ENCODE measurements around the gene RPRD1A.
"Not testable (repeated sequence)": the region's sequence is repeated elsewhere in the genome, so short reads cannot be mapped to it uniquely, and the experiment has no call there.

The RPRD1A gene

DNA sequence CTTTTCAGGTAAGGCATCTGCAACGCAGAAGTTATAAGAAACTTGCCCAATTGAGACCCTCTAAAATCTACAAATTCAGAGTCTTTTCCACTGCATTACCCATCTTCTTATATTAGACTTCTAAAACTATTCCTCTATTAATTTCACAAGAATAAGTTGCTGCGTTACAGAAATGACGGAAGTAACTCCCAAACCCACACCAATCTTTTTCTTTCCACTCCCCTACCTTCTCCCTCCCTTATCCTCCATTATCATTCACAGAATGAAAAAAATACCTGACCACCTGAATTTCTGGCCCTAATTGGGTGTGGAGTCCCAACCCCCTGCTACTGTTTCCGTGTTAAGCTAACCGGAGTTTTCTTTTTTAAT lies 689 bp downstream of the RPRD1A start:
- Histone ChIP-seq H3K27me3 (ENCODE audit: insufficient read depth, poor library complexity, severe bottlenecking) (no peaks in the 10 kb centered on the region), H3K27ac (replicated peaks) (peak overlapping the region; percentile 90), H3K4me3 (replicated peaks; ENCODE audit: insufficient read depth, low read length) (peak overlapping the region; percentile 97)
- no peak for DNase-seq (ENCODE audit: low read depth in 1 of 2, low spot score in 1 of 2)
- no peak for TF ChIP-seq POLR2AphosphoS5 (IDR thresholded peaks at IDR 0.05; ENCODE audit: low read depth)
- no peak for TF ChIP-seq CTCF (IDR thresholded peaks at IDR 0.05; ENCODE audit: insufficient read depth, low read length)
- TF ChIP-seq GABPA (IDR thresholded peaks at IDR 0.05; ENCODE audit: low read depth), result no peak
- TF ChIP-seq, protein P1, sequence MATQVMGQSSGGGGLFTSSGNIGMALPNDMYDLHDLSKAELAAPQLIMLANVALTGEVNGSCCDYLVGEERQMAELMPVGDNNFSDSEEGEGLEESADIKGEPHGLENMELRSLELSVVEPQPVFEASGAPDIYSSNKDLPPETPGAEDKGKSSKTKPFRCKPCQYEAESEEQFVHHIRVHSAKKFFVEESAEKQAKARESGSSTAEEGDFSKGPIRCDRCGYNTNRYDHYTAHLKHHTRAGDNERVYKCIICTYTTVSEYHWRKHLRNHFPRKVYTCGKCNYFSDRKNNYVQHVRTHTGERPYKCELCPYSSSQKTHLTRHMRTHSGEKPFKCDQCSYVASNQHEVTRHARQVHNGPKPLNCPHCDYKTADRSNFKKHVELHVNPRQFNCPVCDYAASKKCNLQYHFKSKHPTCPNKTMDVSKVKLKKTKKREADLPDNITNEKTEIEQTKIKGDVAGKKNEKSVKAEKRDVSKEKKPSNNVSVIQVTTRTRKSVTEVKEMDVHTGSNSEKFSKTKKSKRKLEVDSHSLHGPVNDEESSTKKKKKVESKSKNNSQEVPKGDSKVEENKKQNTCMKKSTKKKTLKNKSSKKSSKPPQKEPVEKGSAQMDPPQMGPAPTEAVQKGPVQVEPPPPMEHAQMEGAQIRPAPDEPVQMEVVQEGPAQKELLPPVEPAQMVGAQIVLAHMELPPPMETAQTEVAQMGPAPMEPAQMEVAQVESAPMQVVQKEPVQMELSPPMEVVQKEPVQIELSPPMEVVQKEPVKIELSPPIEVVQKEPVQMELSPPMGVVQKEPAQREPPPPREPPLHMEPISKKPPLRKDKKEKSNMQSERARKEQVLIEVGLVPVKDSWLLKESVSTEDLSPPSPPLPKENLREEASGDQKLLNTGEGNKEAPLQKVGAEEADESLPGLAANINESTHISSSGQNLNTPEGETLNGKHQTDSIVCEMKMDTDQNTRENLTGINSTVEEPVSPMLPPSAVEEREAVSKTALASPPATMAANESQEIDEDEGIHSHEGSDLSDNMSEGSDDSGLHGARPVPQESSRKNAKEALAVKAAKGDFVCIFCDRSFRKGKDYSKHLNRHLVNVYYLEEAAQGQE (IDR thresholded peaks at IDR 0.05; ENCODE audit: insufficient replicate concordance, low read depth), result no peak
- no peak for TF ChIP-seq SPI1 (IDR thresholded peaks at IDR 0.05; ENCODE audit: borderline replicate concordance, low read depth)

GRCh38 chr18:36066001-36066400 lies 1.4 kb downstream of the RPRD1A start:
- TF ChIP-seq SPI1 (IDR thresholded peaks at IDR 0.05; ENCODE audit: borderline replicate concordance, low read depth) (no peak), CTCF (IDR thresholded peaks at IDR 0.05; ENCODE audit: insufficient read depth, low read length) (no peak), GABPA (IDR thresholded peaks at IDR 0.05; ENCODE audit: low read depth) (no peak), POLR2AphosphoS5 (IDR thresholded peaks at IDR 0.05; ENCODE audit: low read depth) (no peak)
- TF ChIP-seq, protein P1 (IDR thresholded peaks at IDR 0.05; ENCODE audit: insufficient replicate concordance, low read depth), result no peak
- peak in 1 of 2 experiments; percentile 24 for DNase-seq (ENCODE audit: low read depth in 1 of 2, low spot score in 1 of 2)
- H3K27me3 ChIP-seq (ENCODE audit: insufficient read depth, poor library complexity, severe bottlenecking), result no peaks in the 10 kb centered on the region
- H3K4me3 ChIP-seq (replicated peaks; ENCODE audit: insufficient read depth, low read length), result peak overlapping the region; percentile 97
- H3K27ac ChIP-seq (replicated peaks), result peak overlapping the region; percentile 90

DNA sequence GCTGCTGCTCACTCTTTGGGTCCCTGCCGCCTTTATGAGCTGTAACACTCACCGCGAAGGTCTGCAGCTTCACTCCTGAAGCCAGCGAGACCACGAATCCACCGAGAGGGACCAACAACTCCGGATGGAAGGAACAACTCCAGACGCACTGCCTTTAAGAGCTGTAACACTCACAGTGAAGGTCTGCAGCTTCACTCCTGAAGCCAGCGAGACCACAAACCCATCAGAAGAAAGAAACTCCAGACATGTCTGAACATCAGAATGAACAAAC lies 2.6 kb downstream of the RPRD1A start:
- not testable (repeated sequence) for H3K4me3 ChIP-seq (replicated peaks; ENCODE audit: insufficient read depth, low read length); DNase-seq (ENCODE audit: low read depth in 1 of 2, low spot score in 1 of 2); H3K27ac ChIP-seq (replicated peaks); H3K27me3 ChIP-seq (ENCODE audit: insufficient read depth, poor library complexity, severe bottlenecking)

DNA sequence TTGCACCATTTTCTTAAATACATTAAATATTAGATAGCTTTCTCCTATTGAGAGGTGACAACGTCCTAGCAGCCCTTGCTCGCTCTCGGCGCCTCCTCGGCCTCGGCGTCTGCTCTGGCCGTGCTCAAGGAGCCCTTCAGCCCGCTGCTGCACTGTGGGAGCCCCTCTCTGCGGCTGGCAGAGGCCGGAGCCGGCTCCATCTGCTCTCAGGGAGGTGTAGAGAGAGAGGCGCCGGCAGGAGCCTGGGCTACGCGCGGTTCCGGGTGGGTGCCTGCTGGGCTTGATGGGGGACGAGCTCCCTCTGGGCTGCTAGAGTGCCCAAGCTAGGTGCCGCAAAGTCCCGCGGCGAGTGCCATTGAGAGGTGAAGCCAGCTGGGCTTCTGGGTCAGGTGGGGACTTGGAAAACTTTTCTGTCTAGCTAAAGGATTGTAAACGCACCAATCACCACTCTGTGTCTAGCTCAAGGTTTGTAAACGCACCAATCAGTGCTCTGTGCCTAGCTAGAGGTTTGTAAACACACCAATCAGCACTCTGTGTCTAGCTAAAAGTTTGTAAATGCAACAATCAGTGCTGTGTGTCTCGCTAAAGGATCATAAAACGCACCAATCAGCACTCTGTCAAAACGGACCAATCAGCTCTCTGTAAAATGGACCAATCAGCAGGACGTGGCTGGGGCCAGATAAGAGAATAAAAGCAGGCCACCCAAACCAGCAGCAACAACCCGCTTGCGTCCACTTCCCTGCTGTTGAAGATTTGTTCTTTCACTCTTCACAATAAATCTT lies 3.1 kb downstream of the RPRD1A start:
- H3K27me3 ChIP-seq (ENCODE audit: insufficient read depth, poor library complexity, severe bottlenecking), result no peaks in the 10 kb centered on the region
- TF ChIP-seq, protein P1 (IDR thresholded peaks at IDR 0.05; ENCODE audit: insufficient replicate concordance, low read depth), result no peak
- TF ChIP-seq GABPA (IDR thresholded peaks at IDR 0.05; ENCODE audit: low read depth) (no peak), CTCF (IDR thresholded peaks at IDR 0.05; ENCODE audit: insufficient read depth, low read length) (no peak), SPI1 (IDR thresholded peaks at IDR 0.05; ENCODE audit: borderline replicate concordance, low read depth) (no peak), POLR2AphosphoS5 (IDR thresholded peaks at IDR 0.05; ENCODE audit: low read depth) (no peak)

More for the DNA sequence above, 3.1 kb downstream of the RPRD1A start:
- no peak for DNase-seq (ENCODE audit: low read depth in 1 of 2, low spot score in 1 of 2)
- H3K27ac ChIP-seq (replicated peaks), result no peak overlapping the region
- no peak overlapping the region for H3K4me3 ChIP-seq (replicated peaks; ENCODE audit: insufficient read depth, low read length)

All from HL-60 (cell line).